ENCODE data around the gene TGM6.

Gene TGM6

GRCh38 chr20:2340823-2341222 lies 39.9 kb upstream of the TGM6 start:
- ATAC-seq, result no peak
- TF ChIP-seq ZFP3 (CRISPR knock-in tag; IDR thresholded peaks at IDR 0.05) (no peak), PPARA (CRISPR knock-in tag; IDR thresholded peaks at IDR 0.05; ENCODE audit: borderline replicate concordance) (no peak), SNAI2 (CRISPR knock-in tag; IDR thresholded peaks at IDR 0.05) (no peak), CREB5 (CRISPR knock-in tag; IDR thresholded peaks at IDR 0.05; ENCODE audit: low read depth) (no peak), ESRRG (CRISPR knock-in tag; IDR thresholded peaks at IDR 0.05) (no peak)
- TF ChIP-seq, protein P1, sequence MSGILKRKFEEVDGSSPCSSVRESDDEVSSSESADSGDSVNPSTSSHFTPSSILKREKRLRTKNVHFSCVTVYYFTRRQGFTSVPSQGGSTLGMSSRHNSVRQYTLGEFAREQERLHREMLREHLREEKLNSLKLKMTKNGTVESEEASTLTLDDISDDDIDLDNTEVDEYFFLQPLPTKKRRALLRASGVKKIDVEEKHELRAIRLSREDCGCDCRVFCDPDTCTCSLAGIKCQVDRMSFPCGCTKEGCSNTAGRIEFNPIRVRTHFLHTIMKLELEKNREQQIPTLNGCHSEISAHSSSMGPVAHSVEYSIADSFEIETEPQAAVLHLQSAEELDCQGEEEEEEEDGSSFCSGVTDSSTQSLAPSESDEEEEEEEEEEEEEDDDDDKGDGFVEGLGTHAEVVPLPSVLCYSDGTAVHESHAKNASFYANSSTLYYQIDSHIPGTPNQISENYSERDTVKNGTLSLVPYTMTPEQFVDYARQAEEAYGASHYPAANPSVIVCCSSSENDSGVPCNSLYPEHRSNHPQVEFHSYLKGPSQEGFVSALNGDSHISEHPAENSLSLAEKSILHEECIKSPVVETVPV (CRISPR knock-in tag; IDR thresholded peaks at IDR 0.05), result no peak

DNA sequence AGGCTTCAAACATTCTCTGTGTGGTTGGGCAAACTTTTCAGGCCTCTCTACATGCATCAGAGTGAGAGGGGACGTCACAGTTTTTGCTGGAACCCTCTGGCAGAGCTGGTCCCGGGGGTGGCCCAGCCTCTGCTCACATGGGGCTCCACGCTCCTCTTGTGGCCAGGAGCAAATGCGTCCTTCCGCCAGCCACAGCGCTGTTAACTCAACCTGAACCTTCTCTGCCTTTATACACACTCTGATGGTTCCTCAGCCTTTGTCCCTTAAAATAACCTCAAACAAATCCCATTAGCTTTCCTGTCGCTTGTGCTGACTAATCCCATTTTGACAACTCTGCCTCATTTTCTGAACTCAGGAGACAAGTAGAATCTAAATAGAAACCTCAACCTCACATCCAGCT lies 39.4 kb upstream of the TGM6 start:
- TF ChIP-seq BACH2 (CRISPR knock-in tag; IDR thresholded peaks at IDR 0.05; ENCODE audit: borderline replicate concordance) (no peak), ZNF565 (CRISPR knock-in tag; conservative IDR thresholded peaks at IDR 0.05; ENCODE audit: low read depth) (no peak), ARNTL (CRISPR knock-in tag; IDR thresholded peaks at IDR 0.05; ENCODE audit: borderline replicate concordance, low read depth) (no peak), PPARA (CRISPR knock-in tag; IDR thresholded peaks at IDR 0.05; ENCODE audit: borderline replicate concordance) (no peak), ZFP30 (CRISPR knock-in tag; IDR thresholded peaks at IDR 0.05) (no peak), ZNF8 (CRISPR knock-in tag; IDR thresholded peaks at IDR 0.05) (no peak), OSR1 (CRISPR knock-in tag; IDR thresholded peaks at IDR 0.05) (no peak), TCF4 (CRISPR knock-in tag; IDR thresholded peaks at IDR 0.05; ENCODE audit: borderline replicate concordance) (no peak), ISL1 (CRISPR knock-in tag; IDR thresholded peaks at IDR 0.05) (no peak), ZC3H10 (CRISPR knock-in tag; IDR thresholded peaks at IDR 0.05) (no peak), RARB (CRISPR knock-in tag; IDR thresholded peaks at IDR 0.05) (no peak), SNAI2 (CRISPR knock-in tag; IDR thresholded peaks at IDR 0.05) (no peak), ZFP3 (CRISPR knock-in tag; IDR thresholded peaks at IDR 0.05) (no peak)
- TF ChIP-seq, protein P2, sequence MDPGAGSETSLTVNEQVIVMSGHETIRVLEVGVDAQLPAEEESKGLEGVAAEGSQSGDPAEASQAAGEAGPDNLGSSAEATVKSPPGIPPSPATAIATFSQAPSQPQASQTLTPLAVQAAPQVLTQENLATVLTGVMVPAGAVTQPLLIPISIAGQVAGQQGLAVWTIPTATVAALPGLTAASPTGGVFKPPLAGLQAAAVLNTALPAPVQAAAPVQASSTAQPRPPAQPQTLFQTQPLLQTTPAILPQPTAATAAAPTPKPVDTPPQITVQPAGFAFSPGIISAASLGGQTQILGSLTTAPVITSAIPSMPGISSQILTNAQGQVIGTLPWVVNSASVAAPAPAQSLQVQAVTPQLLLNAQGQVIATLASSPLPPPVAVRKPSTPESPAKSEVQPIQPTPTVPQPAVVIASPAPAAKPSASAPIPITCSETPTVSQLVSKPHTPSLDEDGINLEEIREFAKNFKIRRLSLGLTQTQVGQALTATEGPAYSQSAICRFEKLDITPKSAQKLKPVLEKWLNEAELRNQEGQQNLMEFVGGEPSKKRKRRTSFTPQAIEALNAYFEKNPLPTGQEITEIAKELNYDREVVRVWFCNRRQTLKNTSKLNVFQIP (CRISPR knock-in tag; IDR thresholded peaks at IDR 0.05; ENCODE audit: borderline replicate concordance, low read depth), result no peak
- TF ChIP-seq, protein P3, sequence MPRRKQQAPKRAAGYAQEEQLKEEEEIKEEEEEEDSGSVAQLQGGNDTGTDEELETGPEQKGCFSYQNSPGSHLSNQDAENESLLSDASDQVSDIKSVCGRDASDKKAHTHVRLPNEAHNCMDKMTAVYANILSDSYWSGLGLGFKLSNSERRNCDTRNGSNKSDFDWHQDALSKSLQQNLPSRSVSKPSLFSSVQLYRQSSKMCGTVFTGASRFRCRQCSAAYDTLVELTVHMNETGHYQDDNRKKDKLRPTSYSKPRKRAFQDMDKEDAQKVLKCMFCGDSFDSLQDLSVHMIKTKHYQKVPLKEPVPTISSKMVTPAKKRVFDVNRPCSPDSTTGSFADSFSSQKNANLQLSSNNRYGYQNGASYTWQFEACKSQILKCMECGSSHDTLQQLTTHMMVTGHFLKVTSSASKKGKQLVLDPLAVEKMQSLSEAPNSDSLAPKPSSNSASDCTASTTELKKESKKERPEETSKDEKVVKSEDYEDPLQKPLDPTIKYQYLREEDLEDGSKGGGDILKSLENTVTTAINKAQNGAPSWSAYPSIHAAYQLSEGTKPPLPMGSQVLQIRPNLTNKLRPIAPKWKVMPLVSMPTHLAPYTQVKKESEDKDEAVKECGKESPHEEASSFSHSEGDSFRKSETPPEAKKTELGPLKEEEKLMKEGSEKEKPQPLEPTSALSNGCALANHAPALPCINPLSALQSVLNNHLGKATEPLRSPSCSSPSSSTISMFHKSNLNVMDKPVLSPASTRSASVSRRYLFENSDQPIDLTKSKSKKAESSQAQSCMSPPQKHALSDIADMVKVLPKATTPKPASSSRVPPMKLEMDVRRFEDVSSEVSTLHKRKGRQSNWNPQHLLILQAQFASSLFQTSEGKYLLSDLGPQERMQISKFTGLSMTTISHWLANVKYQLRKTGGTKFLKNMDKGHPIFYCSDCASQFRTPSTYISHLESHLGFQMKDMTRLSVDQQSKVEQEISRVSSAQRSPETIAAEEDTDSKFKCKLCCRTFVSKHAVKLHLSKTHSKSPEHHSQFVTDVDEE (CRISPR knock-in tag; IDR thresholded peaks at IDR 0.05), result no peak
- no peak for ATAC-seq

GRCh38 chr20:2342243-2342642 lies 38.5 kb upstream of the TGM6 start:
- TF ChIP-seq TOX (CRISPR knock-in tag; IDR thresholded peaks at IDR 0.05; ENCODE audit: borderline replicate concordance) (no peak), CSDC2 (CRISPR knock-in tag; IDR thresholded peaks at IDR 0.05) (no peak), GLIS3 (CRISPR knock-in tag; IDR thresholded peaks at IDR 0.05) (no peak), ZNF8 (CRISPR knock-in tag; IDR thresholded peaks at IDR 0.05) (no peak), ZC3H10 (CRISPR knock-in tag; IDR thresholded peaks at IDR 0.05) (no peak), CREB5 (CRISPR knock-in tag; IDR thresholded peaks at IDR 0.05; ENCODE audit: low read depth) (no peak), BACH2 (CRISPR knock-in tag; IDR thresholded peaks at IDR 0.05; ENCODE audit: borderline replicate concordance) (no peak), ZFP30 (CRISPR knock-in tag; IDR thresholded peaks at IDR 0.05) (no peak), RARB (CRISPR knock-in tag; IDR thresholded peaks at IDR 0.05) (no peak), ZNF70 (CRISPR knock-in tag; IDR thresholded peaks at IDR 0.05) (no peak), PPARA (CRISPR knock-in tag; IDR thresholded peaks at IDR 0.05; ENCODE audit: borderline replicate concordance) (no peak), ESRRG (CRISPR knock-in tag; IDR thresholded peaks at IDR 0.05) (no peak), SNAI2 (CRISPR knock-in tag; IDR thresholded peaks at IDR 0.05) (no peak)
- ATAC-seq, result no peak

All from SK-N-SH treated with all-trans-retinoic acid at 6 μM for 48 hours (cell line).